Upper lobe of right lung (tissue), 1 donor: ENCODE measurements around the gene IFI27L1. TPM values are rescaled to one million over a fixed set of nuclear protein-coding genes. Genes with fewer than 3 reads are reported as not detected.

ENCODE experiments used
- ATAC-seq: fragments of 200-7000 bp; cut with Tn5 transposase; one replicate; pipeline ENCODE4 v1.9.1; 2020; ENCODE audit warnings: mild to moderate bottlenecking, moderate library complexity
- DNase-seq: peaks from one replicate; pipeline ENCODE4 v3.0.0-alpha.2; 2020
- H3K27ac ChIP-seq: fragments of 200-600 bp; one replicate; pipeline ENCODE4 v1.8.0; 2022
- H3K27me3 ChIP-seq: fragments of 200-600 bp; one replicate; pipeline ENCODE4 v1.8.0; 2022; ENCODE audit warnings: mild to moderate bottlenecking
- H3K36me3 ChIP-seq: fragments of 200-600 bp; one replicate; pipeline ENCODE4 v1.8.0; 2022
- H3K4me1 ChIP-seq: fragments of 200-600 bp; one replicate; pipeline ENCODE4 v1.8.0; 2022
- H3K4me3 ChIP-seq: fragments of 200-600 bp; one replicate; pipeline ENCODE4 v1.8.0; 2022; ENCODE audit warnings: mild to moderate bottlenecking
- H3K9me3 ChIP-seq: fragments of 200-600 bp; one replicate; pipeline ENCODE4 v1.8.0; 2022
- CTCF ChIP-seq: fragments of 200-600 bp; IDR thresholded peaks from one replicate; pipeline ENCODE4 v1.8.0; 2022; ENCODE audit warnings: antibody characterized with exemption
- intact Hi-C: fragments of 100-400 bp; cut with DNase I; formaldehyde crosslinking; loops from one replicate; pipeline ENCODE4 v1.11.0; 2022
- total RNA-seq: library from RNA; stranded (reverse); fragmentation: NEBNext Ultra II Directional; extraction: Animal tissue kit (Norgen Biotek cat#: 25700); gene quantifications from one replicate; pipeline ENCODE4 v1.2.1, GENCODE V29; 2021
- donor health status: DM: no; HTN: yes; CAD: no; lungs with severe emphysema.

The IFI27L1 gene
- total RNA-seq, 1 donor from 2014 or later: 15.2 TPM

GRCh38 chr14:94045563-94046345 is 35.4 kb upstream of the IFI27L1 start:
- DNase-seq (peak; percentile 59), ATAC-seq (no peak)
- peaks cover 63% of the 10 kb centered on the region for H3K36me3 ChIP-seq
- peaks cover 13% of the 10 kb centered on the region for H3K4me1 ChIP-seq
- intact Hi-C loops: no loop called here
- no peak for TF ChIP-seq CTCF
- H3K9me3 ChIP-seq: no peaks in the 10 kb centered on the region
- no peak overlapping the region for H3K4me3 ChIP-seq
- H3K27ac ChIP-seq: no peak overlapping the region
- no peaks in the 10 kb centered on the region for H3K27me3 ChIP-seq

- intact Hi-C loops: no loop called here
- no peak overlapping the region for H3K27ac ChIP-seq
- ATAC-seq: no peak
- H3K27me3 ChIP-seq: no peaks in the 10 kb centered on the region
- H3K9me3 ChIP-seq: no peaks in the 10 kb centered on the region
- DNase-seq: no peak
- peaks cover 10% of the 10 kb centered on the region for H3K4me1 ChIP-seq
- no peak for TF ChIP-seq CTCF
- H3K4me3 ChIP-seq: no peak overlapping the region
- H3K36me3 ChIP-seq: peaks cover 73% of the 10 kb centered on the region
Observed at GRCh38 chr14:94046696-94047250, 34.3 kb upstream of the IFI27L1 start.

- Histone ChIP-seq H3K27ac (no peak overlapping the region), H3K27me3 (no peaks in the 10 kb centered on the region), H3K4me3 (no peak overlapping the region), H3K36me3 (peaks cover 81% of the 10 kb centered on the region), H3K9me3 (no peaks in the 10 kb centered on the region), H3K4me1 (peaks cover 2% of the 10 kb centered on the region)
- no peak for TF ChIP-seq CTCF
- no peak for ATAC-seq
- intact Hi-C loops: no loop called here
- no peak for DNase-seq
Observed at GRCh38 chr14:94047581-94047980, 33.5 kb upstream of the IFI27L1 start.

- Histone ChIP-seq H3K27ac (no peak overlapping the region), H3K4me3 (no peak overlapping the region), H3K4me1 (no peaks in the 10 kb centered on the region), H3K27me3 (no peaks in the 10 kb centered on the region), H3K36me3 (peaks cover 95% of the 10 kb centered on the region), H3K9me3 (no peaks in the 10 kb centered on the region)
- ATAC-seq: no peak
- no peak for TF ChIP-seq CTCF
- DNase-seq: no peak
- intact Hi-C loops: no loop called here
Observed at GRCh38 chr14:94048691-94049624, 32.2 kb upstream of the IFI27L1 start.

GRCh38 chr14:94049625-94050023 is 31.5 kb upstream of the IFI27L1 start:
- H3K4me3 ChIP-seq: no peak overlapping the region
- no peaks in the 10 kb centered on the region for H3K27me3 ChIP-seq
- H3K4me1 ChIP-seq: no peaks in the 10 kb centered on the region
- no peaks in the 10 kb centered on the region for H3K9me3 ChIP-seq
- TF ChIP-seq CTCF: no peak
- H3K36me3 ChIP-seq: peaks cover 98% of the 10 kb centered on the region
- DNase-seq: no peak
- no peak overlapping the region for H3K27ac ChIP-seq
- ATAC-seq: no peak
- intact Hi-C loops: no loop called here
